ENCODE measurements around the gene PARVB.

Gene PARVB

DNA sequence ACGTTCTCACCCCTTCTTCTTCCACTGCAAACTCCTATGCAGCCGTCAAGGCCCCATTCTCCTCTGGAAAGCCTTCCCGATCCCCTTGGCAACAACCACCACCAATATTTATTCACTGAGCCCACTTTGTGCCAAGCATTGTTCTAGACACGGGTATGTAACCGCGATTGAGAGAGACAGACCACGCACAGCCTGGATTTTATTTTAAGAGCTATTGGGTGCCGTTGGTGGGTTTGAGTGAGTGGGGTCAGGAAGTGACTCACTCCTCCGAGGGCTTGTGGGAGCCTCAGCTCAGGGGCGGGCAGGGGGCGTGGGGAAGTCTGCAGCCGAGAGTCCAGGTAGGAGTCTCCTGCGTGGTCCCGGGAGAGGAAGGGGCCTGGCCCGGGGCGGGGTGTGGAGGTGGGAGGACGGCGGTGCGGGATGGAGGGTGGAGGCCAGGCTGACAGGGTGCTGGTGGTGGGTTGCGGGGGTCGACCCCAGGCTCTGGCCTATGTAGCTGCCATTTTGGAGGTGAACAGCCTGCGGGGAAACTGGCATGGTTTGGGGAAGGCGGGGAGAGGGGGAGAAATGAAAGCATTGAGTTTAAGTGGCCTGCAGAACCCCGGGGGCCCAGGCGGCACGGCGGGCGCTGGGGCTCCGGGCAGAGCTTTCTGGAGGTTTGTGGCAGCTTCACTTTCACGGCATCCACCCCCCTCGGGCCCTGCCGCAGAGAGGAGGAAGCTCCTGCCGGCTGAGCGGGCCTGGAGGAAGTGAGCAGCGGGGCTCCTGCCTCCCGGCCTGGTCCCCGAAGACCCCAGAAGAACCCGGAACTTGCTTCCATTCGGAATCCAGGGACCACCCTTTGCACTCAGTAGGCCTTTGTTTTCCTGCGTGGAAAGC lies 157.2 kb downstream of the PARVB start:
- DNase-seq (ENCODE audit: low spot score) (no peak), FAIRE-seq (no peak)

DNA sequence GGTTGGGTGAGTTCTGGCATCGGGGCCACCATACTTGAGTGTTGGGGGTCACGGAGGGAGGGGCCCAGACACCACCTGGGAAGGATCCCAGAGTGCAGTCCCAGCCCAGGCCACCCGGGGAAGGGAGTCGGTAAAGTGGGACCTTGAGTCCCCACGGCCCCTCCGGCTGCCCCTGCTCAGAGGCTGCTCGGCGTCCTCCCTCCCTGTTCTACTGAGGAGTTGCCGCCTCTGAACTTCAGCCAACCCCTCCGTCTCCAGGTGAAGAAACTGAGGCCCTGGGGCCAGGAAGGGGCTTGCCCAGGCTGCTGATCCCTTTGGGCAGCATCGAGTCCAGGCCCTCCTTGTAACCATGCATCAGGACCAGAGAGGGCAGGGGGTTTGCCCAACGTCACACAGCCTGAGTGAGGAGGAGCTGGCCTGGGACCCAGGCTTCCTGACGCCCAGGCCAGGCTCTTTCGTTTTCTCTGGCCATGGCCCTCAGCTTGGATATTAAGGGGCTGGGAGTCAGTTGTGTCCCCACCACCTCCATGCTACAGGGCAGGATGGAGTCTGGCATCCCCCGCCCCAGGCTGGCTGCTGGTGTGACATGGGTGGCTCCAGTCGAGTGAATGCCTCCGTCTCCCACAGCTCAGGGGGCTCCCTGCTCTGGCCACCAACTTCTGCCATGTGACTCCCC lies 157.9 kb downstream of the PARVB start:
- DNase-seq (ENCODE audit: low spot score), result no peak
- no peak for FAIRE-seq

DNA sequence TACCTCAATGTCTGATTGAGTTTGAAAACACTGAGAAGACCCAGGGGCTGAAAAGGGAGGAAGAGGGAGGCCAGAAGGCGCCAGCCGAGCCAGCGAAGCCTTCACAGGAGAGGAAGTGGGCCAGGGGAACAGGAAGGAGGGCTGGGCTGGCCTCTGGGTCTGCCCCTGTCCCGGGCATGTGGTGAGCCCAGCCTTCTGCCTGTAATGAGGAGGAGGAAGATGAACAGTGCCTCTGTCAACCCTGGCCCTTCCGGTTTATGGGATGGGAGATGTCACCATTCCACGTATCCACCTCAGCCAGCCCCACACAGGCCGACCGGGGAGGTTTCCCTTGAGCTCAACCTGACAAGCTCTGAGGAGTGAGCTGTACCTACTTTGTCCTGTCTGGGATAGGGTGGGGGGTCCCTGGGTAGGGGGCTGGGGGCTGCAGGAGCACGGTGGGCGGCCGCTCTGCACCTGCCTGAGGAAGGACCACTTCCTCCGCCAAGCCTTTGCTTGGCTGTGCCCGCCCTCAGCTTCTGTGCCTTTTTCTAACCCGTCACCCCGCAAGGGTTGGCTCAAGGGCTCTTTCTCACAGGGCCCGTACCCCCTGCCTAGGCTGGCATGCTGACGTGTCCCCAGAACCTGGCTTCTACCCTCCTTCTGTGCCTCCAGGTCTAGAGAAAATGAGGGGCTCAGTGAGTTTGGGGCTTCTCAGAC lies 158.6 kb downstream of the PARVB start:
- FAIRE-seq, result no peak
- no peak for DNase-seq (ENCODE audit: low spot score)

DNA sequence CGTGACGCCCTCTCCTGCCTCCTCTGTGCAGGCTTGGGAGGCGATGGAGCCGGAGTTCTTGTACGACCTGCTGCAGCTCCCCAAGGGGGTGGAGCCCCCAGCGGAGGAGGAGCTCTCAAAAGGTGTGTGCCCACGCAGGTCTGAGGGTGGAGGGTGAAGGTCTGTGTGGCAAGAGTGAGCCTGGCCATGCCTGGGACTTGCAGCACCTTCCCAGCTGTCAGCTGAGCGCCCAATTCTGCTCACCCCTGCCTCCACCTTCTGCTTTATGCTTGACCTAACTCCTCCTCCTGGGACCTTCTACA lies 159.1 kb downstream of the PARVB start:
- DNase-seq (ENCODE audit: low spot score) (no peak), FAIRE-seq (no peak)

DNA sequence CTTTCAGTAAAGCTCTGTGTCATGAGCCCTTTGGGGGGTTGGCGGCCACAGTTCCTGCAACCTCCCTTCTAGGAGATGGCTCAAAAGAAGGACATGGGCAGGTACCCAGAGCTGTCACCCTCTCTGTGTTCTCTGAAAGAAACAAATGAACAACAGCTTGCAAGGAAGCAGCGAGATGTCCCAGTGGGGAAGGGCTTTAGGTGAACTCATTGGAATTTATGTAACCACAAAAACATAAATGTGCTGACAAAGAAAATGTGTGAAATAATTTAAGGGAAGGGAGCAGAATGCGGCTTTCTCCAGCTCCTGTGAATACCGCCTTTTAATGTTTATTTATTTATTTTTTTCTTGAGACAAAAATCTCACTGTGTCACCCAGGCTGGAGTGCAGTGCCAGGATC lies 159.9 kb downstream of the PARVB start:
- FAIRE-seq (no peak), DNase-seq (ENCODE audit: low spot score) (no peak)

DNA sequence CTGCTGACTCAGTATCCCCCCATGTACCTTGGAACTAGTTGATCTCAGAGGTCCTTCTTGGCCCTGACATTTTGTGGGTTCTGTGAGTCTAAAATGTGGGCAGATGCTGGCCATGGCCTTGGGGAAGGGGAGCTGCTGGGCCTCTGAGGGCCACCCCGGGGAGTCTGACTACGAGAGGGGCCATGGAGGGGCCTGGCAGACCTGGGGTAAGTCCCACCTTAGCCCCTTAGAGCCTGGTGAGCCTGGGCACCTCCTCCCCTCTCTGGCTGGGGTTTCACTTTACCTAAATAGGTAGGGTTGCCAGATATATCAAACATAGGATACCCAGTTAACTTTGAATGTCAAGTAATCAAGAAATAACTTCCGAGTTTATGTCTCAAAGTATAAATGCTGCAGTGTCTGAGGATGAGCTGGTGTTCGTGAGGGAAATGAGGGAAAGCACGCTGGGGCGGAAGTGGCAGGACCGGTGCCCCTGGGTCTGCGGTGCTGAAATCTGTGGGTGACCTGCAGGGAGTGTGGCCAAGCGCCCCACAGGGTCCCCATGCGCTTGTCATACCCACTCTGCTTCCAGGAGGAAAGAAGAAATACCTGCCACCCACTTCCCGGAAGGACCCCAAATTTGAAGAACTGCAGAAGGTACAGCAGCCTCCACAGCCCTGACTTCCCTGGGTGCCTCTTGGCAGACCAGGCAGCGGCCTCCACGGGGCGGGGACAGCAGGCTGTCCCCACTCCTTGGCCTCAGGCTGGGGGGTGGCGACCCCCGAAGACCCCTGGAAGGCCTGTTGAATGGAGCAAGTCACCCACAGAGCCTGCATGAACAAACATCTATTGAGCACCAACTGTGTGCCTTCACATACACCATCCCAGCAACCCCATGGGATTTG lies 161.4 kb downstream of the PARVB start:
- no peak for DNase-seq (ENCODE audit: low spot score)
- no peak for FAIRE-seq

DNA sequence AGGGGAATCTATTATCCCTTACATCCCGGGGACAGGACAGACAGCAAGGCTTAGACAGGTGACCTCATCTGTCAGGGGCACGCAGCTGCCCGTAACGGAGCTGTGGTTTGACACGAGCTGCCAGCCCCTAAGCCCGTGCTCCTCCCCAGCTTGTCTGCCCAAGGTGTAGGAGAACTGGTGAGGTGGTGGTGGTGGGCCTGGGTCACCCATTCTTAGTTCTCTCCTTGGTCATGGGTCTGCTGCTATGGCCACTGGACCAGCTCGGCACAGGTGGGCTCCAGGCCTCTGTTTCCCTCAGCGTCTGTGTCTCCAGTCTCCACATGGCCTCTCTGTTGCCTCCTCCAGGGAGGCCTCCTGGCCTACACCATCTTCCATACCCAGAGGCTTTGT lies 162.0 kb downstream of the PARVB start:
- no peak for DNase-seq (ENCODE audit: low spot score)

DNA sequence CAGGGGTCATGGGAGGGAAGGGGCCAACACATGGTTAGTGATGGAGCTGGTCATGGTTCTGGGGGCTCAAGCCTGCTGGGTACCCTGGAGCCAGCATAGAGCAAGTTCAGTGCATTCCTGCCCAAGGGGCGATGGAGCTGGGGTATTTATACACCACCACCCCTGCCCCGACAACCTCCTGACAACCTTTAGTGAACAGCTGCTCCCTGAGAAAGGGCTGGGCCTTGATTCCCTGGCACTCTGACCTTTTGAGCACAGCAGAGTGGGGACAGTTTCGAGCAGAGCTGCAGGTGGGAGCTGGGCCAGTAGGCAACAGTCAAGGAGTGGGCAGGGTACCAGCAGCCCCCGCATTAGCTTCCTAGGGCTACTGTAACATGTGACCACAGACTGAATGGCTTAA lies 162.6 kb downstream of the PARVB start:
- FAIRE-seq (no peak), DNase-seq (ENCODE audit: low spot score) (no peak)

More for the DNA sequence above, 162.0 kb downstream of the PARVB start:
- no peak for FAIRE-seq

DNA sequence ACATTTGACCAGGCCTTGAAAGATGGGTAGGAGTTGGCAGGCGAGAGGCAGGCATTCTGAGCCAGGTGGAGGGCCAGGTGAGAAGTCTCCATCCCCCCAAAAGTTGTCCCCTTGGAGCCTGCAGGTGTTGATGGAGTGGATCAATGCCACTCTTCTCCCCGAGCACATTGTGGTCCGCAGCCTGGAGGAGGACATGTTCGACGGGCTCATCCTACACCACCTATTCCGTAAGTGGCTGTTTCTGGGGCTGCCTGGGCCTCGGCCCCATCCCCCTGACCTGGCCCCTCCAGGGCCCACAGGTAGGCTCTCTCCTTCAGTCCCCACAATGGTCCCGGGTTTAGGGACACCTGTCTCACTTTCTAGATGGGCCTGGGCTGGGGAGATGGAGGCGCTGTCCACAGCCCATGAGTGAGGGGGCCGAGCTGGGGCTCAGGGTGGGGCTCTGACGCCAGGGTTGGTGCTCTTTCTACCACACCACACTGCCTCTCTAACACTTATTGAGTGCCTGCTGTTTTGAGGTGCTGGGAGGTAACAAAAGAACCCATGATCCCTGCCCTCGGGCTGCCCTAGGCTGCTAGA lies 163.6 kb downstream of the PARVB start:
- DNase-seq (ENCODE audit: low spot score) (no peak), FAIRE-seq (no peak)

DNA sequence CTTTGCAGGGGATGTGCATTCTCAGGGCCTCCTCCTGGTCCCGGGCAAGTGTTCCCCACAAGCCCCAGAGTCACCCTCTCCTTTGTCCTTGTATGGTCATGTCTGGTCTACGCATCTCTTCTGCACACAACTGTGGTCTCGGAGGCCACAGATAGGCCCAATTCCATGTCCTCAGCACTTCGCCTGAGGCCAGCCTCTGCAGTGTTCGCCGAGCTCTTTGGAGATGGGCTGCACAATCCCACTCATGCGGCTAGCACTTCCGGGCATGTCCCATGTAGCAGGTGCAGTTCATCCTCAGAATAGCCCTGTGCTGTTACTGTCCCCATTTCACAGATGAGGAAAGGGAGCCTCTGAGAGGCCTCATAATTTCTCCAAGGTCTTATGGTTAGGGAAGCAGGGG lies 164.2 kb downstream of the PARVB start:
- DNase-seq (ENCODE audit: low spot score) (no peak), FAIRE-seq (no peak)

DNA sequence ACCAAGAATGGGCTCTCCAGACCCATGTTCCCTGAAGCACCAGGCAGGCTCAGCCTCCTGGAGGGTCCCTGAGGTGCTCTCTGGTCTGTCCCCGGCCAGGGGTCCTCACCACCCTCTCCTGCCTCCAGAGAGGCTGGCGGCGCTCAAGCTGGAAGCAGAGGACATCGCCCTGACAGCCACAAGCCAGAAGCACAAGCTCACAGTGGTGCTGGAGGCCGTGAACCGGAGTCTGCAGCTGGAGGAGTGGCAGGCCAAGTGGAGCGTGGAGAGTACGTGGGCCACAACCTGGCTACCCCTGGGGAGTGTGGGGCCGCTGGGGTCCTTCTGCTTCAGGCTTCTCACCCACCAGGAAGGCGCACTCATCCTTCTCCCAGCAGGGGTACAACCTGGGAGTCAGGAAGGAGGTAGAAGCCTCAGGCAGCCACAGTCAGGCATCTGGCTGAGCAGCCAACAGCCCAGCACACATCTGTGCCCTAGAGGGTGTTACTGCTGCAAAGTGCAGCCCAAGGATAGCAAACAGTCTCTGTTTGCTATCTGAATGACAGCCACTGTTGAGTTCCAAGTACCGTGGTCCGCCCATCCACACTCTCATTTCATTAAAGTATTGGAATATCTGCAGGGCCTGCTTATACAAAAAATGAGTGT lies 165.0 kb downstream of the PARVB start:
- DNase-seq (ENCODE audit: low spot score) (no peak), FAIRE-seq (no peak)

DNA sequence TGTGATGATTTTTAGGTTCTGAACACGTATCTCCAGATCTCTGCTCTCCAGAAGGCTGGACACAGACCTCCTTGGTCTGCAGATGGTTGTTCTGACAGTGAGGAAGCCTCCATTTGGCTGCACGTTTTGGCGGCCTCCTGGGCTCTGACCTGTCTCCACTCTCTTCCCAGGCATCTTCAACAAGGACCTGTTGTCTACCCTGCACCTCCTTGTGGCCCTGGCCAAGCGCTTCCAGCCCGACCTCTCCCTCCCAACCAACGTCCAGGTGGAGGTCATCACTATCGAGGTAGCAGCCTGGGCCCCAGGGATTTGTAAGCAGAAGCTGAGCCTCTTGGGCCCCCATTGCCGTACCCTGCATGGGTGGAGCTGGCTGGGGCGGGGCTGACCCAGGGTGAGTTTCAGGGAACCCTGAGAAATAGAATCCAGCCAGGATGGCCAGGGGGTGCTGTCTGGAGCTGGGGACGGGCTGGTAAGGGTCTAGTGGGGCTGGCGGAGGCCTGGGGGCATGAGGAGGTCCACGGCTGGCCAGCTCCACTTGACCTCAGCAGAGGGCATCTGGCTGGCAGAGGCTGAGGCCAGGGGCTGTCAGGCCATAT lies 166.4 kb downstream of the PARVB start:
- DNase-seq (ENCODE audit: low spot score), result no peak
- FAIRE-seq, result no peak

DNA sequence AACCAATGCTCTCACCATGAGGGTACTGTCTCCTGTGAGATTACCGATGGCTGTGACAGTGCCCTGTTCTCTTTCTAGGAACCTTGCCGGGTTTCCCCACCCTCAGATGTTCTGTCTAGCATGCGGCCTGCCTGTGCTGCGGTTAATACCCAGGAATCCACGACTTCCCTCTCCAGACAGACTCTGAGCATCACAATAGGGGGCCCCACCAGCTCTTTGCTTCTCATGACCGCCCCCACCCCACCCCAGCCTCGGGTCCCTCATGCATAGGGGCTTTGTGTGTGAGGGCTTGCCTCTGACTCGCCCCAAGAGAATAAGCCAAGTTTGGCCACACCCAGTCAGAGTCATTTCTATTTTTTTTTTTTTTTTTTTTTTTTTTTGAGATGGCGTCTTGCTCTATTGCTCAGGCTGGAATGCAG lies 166.9 kb downstream of the PARVB start:
- DNase-seq (ENCODE audit: low spot score) (peak; percentile 7), FAIRE-seq (no peak)

DNA sequence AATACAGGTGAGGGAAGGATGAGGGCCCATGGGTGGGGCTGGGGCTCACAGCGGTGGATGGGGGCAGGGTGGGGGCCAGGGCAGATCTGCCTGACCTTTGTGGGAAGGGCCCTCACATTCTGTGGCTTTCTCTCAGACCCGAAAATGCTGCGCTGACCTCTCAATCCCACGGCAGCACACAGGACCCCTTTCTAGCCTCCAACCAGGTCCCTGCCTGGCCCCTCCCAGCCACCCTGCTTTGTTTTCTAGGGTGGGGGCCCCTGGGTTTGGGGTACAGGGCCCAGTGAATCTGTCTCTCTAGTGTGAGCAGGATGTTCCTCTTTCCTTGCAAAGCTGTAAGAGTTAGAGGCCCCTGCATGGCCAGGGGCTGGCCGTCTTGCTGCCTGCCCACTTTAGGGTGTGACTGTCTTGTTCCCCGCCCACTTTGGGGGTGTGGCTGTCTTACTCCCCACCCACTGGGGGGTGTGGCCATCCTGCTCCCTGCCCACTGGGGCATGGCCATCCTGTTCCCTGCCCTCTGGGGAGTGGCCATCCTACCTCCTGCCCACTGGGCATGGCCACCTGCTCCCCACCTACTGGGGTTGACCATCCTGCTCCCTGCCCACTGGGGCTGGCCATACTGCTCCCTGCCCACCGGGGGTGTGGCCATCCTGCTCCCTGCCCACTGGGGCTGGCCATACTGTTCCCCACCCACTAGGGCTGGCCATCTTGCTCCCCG lies 168.2 kb downstream of the PARVB start:
- no peak for FAIRE-seq

DNA sequence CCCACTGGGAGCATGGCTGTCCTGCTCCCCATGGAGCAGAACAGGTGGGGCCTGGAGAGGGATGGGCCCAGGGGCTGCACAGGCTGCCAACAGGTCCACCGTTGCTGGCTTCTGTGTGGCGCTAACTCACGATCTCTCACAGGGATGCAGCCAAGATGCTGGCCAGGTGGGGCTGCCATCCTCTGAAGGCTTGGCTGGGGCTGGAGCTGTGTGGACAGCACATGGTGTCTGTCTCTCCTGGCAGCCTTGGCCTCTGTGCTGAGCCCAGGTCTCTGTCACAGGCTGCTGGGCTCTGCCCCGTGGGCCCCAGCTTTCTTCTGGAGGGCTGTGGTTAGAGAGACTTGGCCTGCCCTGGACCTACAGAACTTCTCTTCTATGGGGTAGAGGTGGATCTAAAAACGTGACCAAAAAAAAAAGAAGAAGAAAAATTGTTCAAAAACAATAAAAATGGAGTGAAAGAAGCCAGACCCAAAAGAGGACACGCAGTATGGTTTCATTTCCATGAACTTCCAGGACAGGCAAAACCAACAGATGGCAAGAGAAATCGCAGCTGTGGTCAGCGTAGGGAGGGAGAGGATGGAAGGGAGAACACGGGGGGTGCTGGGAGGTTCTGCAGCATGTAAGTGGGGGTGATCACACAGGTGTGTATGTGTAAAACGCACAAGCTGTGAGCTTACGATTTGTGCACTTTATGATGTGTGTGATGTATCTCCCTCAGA lies 168.9 kb downstream of the PARVB start:
- DNase-seq (ENCODE audit: low spot score) (no peak), FAIRE-seq (no peak)

More for the DNA sequence above, 168.2 kb downstream of the PARVB start:
- DNase-seq (ENCODE audit: low spot score), result no peak

DNA sequence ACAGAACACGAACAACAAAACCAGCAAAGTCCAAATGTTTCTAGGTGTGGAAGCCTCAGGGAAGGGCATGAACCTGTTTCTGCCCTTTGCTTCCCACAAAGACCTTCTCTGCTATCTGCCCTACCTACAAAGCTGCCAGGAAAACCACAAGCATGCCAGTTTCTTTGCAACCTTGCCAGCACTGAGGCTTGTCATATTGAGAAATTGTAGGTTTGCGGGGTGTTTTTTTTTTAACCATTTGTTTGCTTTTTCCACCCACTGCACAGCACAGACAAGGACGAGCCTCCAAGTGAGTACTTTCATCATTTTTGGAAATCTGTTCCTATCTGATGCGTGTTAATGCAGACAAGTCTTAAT lies 169.4 kb downstream of the PARVB start:
- FAIRE-seq (peak; percentile 58), DNase-seq (ENCODE audit: low spot score) (peak; percentile 21)

DNA sequence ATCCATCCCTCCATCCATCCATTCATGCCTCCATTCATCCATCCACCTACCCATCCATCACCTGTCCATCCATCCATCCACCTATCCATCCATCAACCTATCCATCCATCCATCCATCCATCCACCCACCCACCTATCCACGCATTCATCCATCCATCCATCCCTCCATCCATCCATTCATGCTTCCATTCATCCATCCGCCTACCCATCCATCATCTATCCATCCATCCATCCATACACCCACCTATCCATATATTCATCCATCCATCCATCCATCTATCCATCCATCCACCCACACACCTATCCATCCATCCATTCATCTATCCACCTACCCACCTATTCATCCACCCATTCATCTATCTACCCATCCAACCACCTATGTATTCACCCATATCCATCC lies 170.5 kb downstream of the PARVB start:
- FAIRE-seq, result no peak

DNA sequence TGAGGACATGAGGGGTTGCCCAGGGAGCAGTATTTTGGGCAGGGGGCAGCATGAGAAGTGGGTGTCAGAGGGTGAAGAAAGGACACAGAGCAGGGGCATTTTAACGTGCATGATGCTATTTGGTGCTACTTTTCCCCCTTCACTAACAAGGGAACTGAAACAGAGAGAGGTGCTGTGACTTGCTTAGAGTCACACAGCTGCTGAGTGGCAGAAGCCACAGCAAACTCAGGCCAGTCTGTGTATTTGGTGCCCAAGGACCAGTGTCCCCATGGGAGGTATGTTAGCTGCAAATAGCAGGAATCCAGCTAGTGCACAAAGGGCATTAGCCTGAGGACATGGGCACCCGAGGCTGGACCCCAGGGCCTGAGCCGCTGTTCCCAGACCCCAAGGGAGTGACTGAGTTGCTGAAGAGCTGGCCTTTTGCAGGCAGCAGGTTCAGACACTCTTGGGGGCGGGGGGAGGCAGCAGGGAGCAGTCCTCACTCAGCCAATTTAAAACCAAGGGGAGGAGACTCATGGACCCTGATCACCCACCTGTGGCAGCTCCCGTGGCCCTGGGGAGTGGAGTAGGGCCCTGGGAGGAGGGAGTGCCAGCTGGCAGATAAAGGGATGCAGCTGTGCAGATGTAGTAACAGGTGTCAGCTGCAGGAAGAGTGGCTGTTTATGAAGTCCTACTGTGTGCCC lies 171.2 kb downstream of the PARVB start:
- no peak for DNase-seq (ENCODE audit: low spot score)
- FAIRE-seq, result no peak

More for the DNA sequence above, 170.5 kb downstream of the PARVB start:
- DNase-seq (ENCODE audit: low spot score), result no peak

Data from RCC 7860 (cell line).